ENCODE data around the gene GPATCH3. TPM values are rescaled to one million over a fixed set of nuclear protein-coding genes. Genes with fewer than 3 reads are reported as not detected.
"Not testable (repeated sequence)": the region's sequence is repeated elsewhere in the genome, so short reads cannot be mapped to it uniquely, and the experiment has no call there.

GPATCH3 gene
- total RNA-seq, 1 donor from 2014 or later = 26.0 TPM

DNA sequence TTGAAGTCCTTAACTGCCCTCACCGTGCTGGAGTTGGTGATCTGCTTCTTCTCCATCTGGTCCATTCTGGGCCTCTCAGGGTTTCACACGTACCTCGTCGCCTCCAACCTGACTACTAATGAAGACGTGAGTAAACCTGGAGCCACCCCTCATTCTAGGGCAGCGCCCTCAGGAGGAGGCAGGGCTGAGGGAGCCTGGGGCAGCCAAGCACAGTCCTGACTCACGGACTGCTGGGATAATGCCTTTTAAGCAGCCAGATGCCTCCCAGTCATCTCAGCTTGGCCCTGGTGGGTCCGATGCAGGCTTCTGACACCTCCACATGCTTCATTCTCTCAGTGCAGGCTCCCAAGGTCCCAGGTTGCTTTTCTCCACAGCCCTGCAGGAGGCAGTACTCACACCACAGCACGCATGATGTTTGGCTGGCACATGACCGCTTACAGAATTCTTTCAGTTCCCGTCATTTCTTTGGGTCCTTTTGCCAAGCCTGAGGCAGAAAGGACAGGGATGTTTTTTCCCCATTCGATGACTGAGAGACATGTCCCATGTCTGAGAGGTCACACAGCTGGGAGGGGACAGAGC, 49.1 kb downstream of the GPATCH3 start:
- ATAC-seq (ENCODE audit: low read depth) = no peak
- H3K36me3 Mint-ChIP-seq (ENCODE audit: low read depth) = peaks cover 72% of the 10 kb centered on the region

GRCh38 chr1:26848941-26849774, 51.1 kb downstream of the GPATCH3 start:
- Mint-ChIP-seq H3K27me3 (no peaks in the 10 kb centered on the region), H3K4me3 (no peak overlapping the region), H3K4me1 (no peaks in the 10 kb centered on the region), H3K27ac (peak overlapping the region; percentile 41), H3K36me3 (ENCODE audit: low read depth) (peaks cover 67% of the 10 kb centered on the region), H3K9me3 (no peaks in the 10 kb centered on the region)
- POLR2A ChIA-PET = interaction anchor here (0.6 to 1.4 kb wide), 3 partner anchors 16 to 186 kb away, joined by 3 to 6 read pairs (median 4); partner anchors contain the start of gene GPN2
- ATAC-seq (ENCODE audit: low read depth) (no peak), DNase-seq (no peak)
- no peak for TF ChIP-seq CTCF (IDR thresholded peaks at IDR 0.05)
- CTCF ChIA-PET = interaction anchor here (1.4 to 1.9 kb wide), 3 partner anchors 28 to 248 kb away, joined by 4 read pairs; no protein-coding TSS in a partner anchor
- intact Hi-C loops (cut with micrococcal nuclease) = no loop called here

More for the DNA sequence above, 49.1 kb downstream of the GPATCH3 start:
- TF ChIP-seq CTCF (IDR thresholded peaks at IDR 0.05) = no peak
- no peak for DNase-seq
- H3K27me3 Mint-ChIP-seq = no peaks in the 10 kb centered on the region
- H3K4me1 Mint-ChIP-seq = no peaks in the 10 kb centered on the region
- intact Hi-C loops (cut with micrococcal nuclease) = no loop called here
- no peaks in the 10 kb centered on the region for H3K9me3 Mint-ChIP-seq
- H3K27ac Mint-ChIP-seq = no peak overlapping the region
- ChIA-PET POLR2A (interaction anchor here (0.7 kb wide), 1 partner anchor 319 kb away, joined by 3 read pairs; no protein-coding TSS in a partner anchor), CTCF (no interaction called here)
- no peak overlapping the region for H3K4me3 Mint-ChIP-seq

DNA sequence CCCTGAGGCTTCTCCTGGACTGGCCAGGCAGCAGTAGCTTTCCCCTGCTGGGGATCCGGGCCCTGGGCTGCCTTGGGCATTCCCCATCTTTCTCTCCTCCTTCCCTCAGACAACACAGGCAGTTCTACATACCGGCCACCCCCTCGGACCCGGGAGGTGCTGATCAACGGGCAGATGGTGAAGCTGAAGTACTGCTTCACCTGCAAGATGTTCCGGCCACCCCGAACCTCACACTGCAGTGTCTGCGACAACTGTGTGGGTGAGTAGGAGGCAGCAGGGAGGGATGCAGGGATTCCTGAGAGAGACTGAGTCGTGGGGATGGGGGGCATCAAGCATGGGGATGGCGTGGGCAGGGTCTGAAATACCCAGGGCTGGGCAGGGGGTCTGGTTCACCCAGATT, 51.8 kb downstream of the GPATCH3 start:
- Mint-ChIP-seq H3K27me3 (no peaks in the 10 kb centered on the region), H3K9me3 (no peaks in the 10 kb centered on the region), H3K36me3 (ENCODE audit: low read depth) (peaks cover 63% of the 10 kb centered on the region), H3K4me1 (no peaks in the 10 kb centered on the region), H3K4me3 (no peak overlapping the region), H3K27ac (no peak overlapping the region)
- intact Hi-C loops (cut with micrococcal nuclease) = no loop called here
- DNase-seq (no peak), ATAC-seq (ENCODE audit: low read depth) (no peak)
- CTCF ChIA-PET = interaction anchor here (1.4 kb wide), 1 partner anchor 38 kb away, joined by 4 read pairs; no protein-coding TSS in a partner anchor
- no peak for TF ChIP-seq CTCF (IDR thresholded peaks at IDR 0.05)
- POLR2A ChIA-PET = interaction anchor here (1.4 kb wide), 1 partner anchor 41 kb away, joined by 6 read pairs; the partner anchor contains the start of gene GPN2

- peaks cover 58% of the 10 kb centered on the region for H3K36me3 Mint-ChIP-seq (ENCODE audit: low read depth)
- H3K4me3 Mint-ChIP-seq; intact Hi-C loops (cut with micrococcal nuclease); H3K27ac Mint-ChIP-seq; H3K4me1 Mint-ChIP-seq; H3K9me3 Mint-ChIP-seq; POLR2A ChIA-PET; DNase-seq; CTCF ChIA-PET; H3K27me3 Mint-ChIP-seq; ATAC-seq (ENCODE audit: low read depth): not testable (repeated sequence)
These were observed 52.4 kb downstream of the GPATCH3 start for GRCh38 chr1:26847826-26848225.

DNA sequence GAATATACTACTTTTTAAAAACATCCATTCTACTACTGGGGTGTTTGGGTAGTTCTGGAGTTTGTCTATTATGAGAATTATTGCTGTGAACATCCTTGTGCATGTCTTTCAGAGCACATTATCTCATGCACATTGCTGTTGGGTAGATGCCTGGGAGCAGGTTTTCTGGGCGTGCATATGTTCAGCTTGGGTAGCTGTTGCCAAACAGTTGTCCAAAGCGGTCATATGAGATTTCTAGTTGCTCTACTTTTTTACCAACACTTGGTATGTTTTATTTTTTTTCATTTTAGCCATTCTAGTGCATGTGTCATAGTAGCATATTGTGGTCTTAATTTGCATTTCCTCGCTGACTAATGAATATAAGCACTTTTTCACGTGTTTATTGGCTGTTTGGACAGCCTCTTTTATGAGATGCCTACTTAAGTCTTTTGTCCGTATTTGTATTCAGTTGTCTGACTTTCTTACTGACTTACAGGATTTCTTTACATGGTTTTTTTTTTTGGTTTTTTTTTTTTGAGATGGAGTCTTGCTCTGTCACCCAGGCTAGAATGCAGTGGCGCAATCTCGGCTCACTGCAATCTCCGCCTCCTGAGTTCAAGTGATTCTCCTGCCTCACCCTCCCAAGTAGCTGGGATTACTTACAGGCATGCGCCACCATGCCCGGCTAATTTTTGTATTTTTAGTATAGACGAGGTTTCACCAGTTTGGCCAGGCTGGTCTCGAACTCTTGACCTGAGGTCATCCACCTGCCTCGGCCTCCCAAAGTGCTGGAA, 55.7 kb downstream of the GPATCH3 start:
- POLR2A ChIA-PET = no interaction called here
- DNase-seq = no peak
- TF ChIP-seq CTCF (IDR thresholded peaks at IDR 0.05) = no peak
- intact Hi-C loops (cut with micrococcal nuclease) = no loop called here
- H3K9me3 Mint-ChIP-seq = no peaks in the 10 kb centered on the region
- CTCF ChIA-PET = no interaction called here
- no peak for ATAC-seq (ENCODE audit: low read depth)
- no peak overlapping the region for H3K27ac Mint-ChIP-seq
- no peaks in the 10 kb centered on the region for H3K27me3 Mint-ChIP-seq
- peaks cover 4% of the 10 kb centered on the region for H3K4me1 Mint-ChIP-seq
- H3K36me3 Mint-ChIP-seq (ENCODE audit: low read depth) = peaks cover 41% of the 10 kb centered on the region
- no peak overlapping the region for H3K4me3 Mint-ChIP-seq

Other genes starting within 250 kb of the GPATCH3 start
- gene ARID1A, start 204.5 kb downstream of the GPATCH3 start, total RNA-seq = 116 and 142 TPM in 2 replicates
- 29.6 and 35.4 TPM in 2 replicates for gene PIGV, start 112.5 kb downstream of the GPATCH3 start, total RNA-seq
- 27.1 and 30.3 TPM in 2 replicates for gene ZDHHC18, start 73.8 kb downstream of the GPATCH3 start, total RNA-seq
- 0.22 and 0.29 TPM in 2 replicates for gene SFN, start 37.3 kb downstream of the GPATCH3 start, total RNA-seq
- 42.6 and 48.6 TPM in 2 replicates for gene GPN2, start 10.2 kb downstream of the GPATCH3 start, total RNA-seq
- not detected in 2 replicates for gene NR0B2, start 13.5 kb upstream of the GPATCH3 start, total RNA-seq
- 71.7 and 73.7 TPM in 2 replicates for gene NUDC, start 21.3 kb upstream of the GPATCH3 start, total RNA-seq
- gene KDF1, start 60.0 kb upstream of the GPATCH3 start, total RNA-seq = 0.59 and 0.75 TPM in 2 replicates
- 0.24 and 0.44 TPM in 2 replicates for gene TRNP1, start 93.2 kb upstream of the GPATCH3 start, total RNA-seq
- gene TENT5B, start 112.4 kb upstream of the GPATCH3 start, total RNA-seq = not detected in 2 replicates